Measurements from ENCODE around the gene ZNF646.

GRCh38 chr16:31117384-31118222 lies 43.4 kb downstream of the ZNF646 start, which contains the start of gene KAT8:
- TF ChIP-seq CTCF (conservative IDR thresholded peaks at IDR 0.05; ENCODE audit: low read length) (no peak), EZH2phosphoT487 (IDR thresholded peaks at IDR 0.05; ENCODE audit: borderline replicate concordance) (no peak)
